SK-N-SH (cell line): Measurements from ENCODE around the gene JMJD4. TPM values are rescaled to one million over a fixed set of nuclear protein-coding genes. Genes with fewer than 3 reads are reported as not detected.

ENCODE experiments used
- CTCF ChIA-PET: fragments of 300-600, 350-600 bp; formaldehyde crosslinking; extraction: SDS; loops from one replicate; lab custom pipeline; 2021; lab: Yijun Ruan, JAX
- POLR2A ChIA-PET: fragments of 350-600 bp; sonication (Branson Sonifier 250); formaldehyde crosslinking; extraction: SDS; loops from one replicate; lab custom pipeline; 2020; ENCODE audit warnings: antibody characterized with exemption, inconsistent platforms; lab: Yijun Ruan, JAX
- DNase-seq: peaks from one replicate; pipeline ENCODE4 v3.0.0; 2012
- H2AFZ ChIP-seq: fragments of 200-600 bp; sonication (generic); 2 replicates; pipeline ENCODE4 v1.8.1; 2016; ENCODE audit warnings: antibody characterized with exemption, mild to moderate bottlenecking, low read depth
- H3F3A ChIP-seq: fragments of 200-600 bp; sonication (generic); replicated peaks from 2 replicates; pipeline ENCODE3; 2016; ENCODE audit warnings: antibody characterized with exemption, mild to moderate bottlenecking; ENCODE audit not compliant: insufficient read depth
- H3K27ac ChIP-seq, 2 experiments: fragments of 200-500 bp in 1 of 2; fragments of 200-600 bp in 1 of 2; sonication (Bioruptor generic) in 1 of 2; sonication (generic), shearing (Covaris generic) in 1 of 2; 2 replicates each; pipeline versions ENCODE4 v1.5.1 to v1.6.1; 2014 to 2016; ENCODE audit warnings: low read depth in 2 of 2, inconsistent platforms in 1 of 2, low read length in 1 of 2, mild to moderate bottlenecking in 1 of 2, mixed read lengths in 1 of 2
- H3K27me3 ChIP-seq: fragments of 200-600 bp; sonication (generic), shearing (Covaris generic); 2 replicates; pipeline ENCODE4 v1.6.1; 2016; ENCODE audit warnings: mixed run types; ENCODE audit not compliant: insufficient read depth
- H3K36me3 ChIP-seq, 2 experiments: fragments of 200-500 bp in 1 of 2; fragments of 200-600 bp in 1 of 2; sonication (Bioruptor generic) in 1 of 2; sonication (generic) in 1 of 2; replicated peaks in 1 of 2; 2 replicates each; pipeline versions ENCODE3 to v1.5.1; 2014 to 2016; ENCODE audit warnings: low read length in 1 of 2, mild to moderate bottlenecking in 1 of 2; ENCODE audit not compliant: insufficient read depth in 2 of 2, control insufficient read depth in 1 of 2
- H3K4me1 ChIP-seq, 2 experiments: fragments of 200-500 bp in 1 of 2; fragments of 200-600 bp in 1 of 2; sonication (Bioruptor generic) in 1 of 2; sonication (generic), shearing (Covaris generic) in 1 of 2; 2 replicates each; pipeline versions ENCODE4 v1.5.1 to v1.6.1; 2014 to 2016; ENCODE audit warnings: low read depth in 1 of 2, low read length in 1 of 2, mixed run types in 1 of 2; ENCODE audit not compliant: insufficient read depth in 2 of 2, control insufficient read depth in 1 of 2
- H3K4me2 ChIP-seq: fragments of 200-600 bp; sonication (generic), shearing (Covaris generic); 2 replicates; pipeline ENCODE4 v1.6.1; 2017; ENCODE audit warnings: mixed run types
- H3K4me3 ChIP-seq, 2 experiments: fragments of 200-500 bp in 1 of 2; fragments of 200-600 bp in 1 of 2; sonication (Bioruptor generic) in 1 of 2; sonication (generic), shearing (Covaris generic) in 1 of 2; 2 replicates each; pipeline versions ENCODE4 v1.5.1 to v1.8.1; 2014 to 2016; ENCODE audit warnings: low read depth in 2 of 2, inconsistent platforms in 1 of 2, low read length in 1 of 2, mild to moderate bottlenecking in 1 of 2, mixed read lengths in 1 of 2, moderate library complexity in 1 of 2
- H3K79me2 ChIP-seq: fragments of 200-600 bp; sonication (generic); 2 replicates; pipeline ENCODE4 v1.8.1; 2017; ENCODE audit warnings: mild to moderate bottlenecking; ENCODE audit not compliant: insufficient read depth
- H3K9ac ChIP-seq: fragments of 200-600 bp; sonication (generic); 2 replicates; pipeline ENCODE4 v1.6.1; 2017; ENCODE audit warnings: mixed run types
- H3K9me2 ChIP-seq: fragments of 200-600 bp; sonication (generic); 2 replicates; pipeline ENCODE4 v1.6.1; 2017; ENCODE audit warnings: mixed run types
- H3K9me3 ChIP-seq: fragments of 200-600 bp; sonication (generic); 2 replicates; pipeline ENCODE4 v1.6.1; 2017; ENCODE audit warnings: mixed run types, mild to moderate bottlenecking, moderate library complexity
- H4K20me1 ChIP-seq: fragments of 200-600 bp; sonication (generic); 2 replicates; pipeline ENCODE4 v1.6.1; 2017; ENCODE audit warnings: mild to moderate bottlenecking, mixed run types; ENCODE audit not compliant: insufficient read depth
- CHD2 ChIP-seq: fragments of 150-350 bp; IDR thresholded peaks from 2 replicates; pipeline ENCODE4 v1.6.1; 2018; ENCODE audit warnings: low read length; ENCODE audit not compliant: partially characterized antibody
- EP300 ChIP-seq, 2 experiments: IDR thresholded peaks; 2 replicates each; pipeline versions ENCODE4 v1.4.0 to v1.6.1; 2012; ENCODE audit warnings: borderline replicate concordance in 1 of 2, low read depth in 1 of 2, low read length in 1 of 2
- EZH2phosphoT487 ChIP-seq: fragments of 200-600 bp; sonication (generic); IDR thresholded peaks from 2 replicates; pipeline ENCODE4 v1.6.1; 2017; ENCODE audit warnings: low read depth, mixed run types, mild to moderate bottlenecking, antibody characterized with exemption, moderate library complexity, borderline replicate concordance
- GABPA ChIP-seq: IDR thresholded peaks from 2 replicates; pipeline ENCODE4 v1.4.0; 2012; ENCODE audit warnings: low read depth, mild to moderate bottlenecking
- GATA2 ChIP-seq: sonication (generic); formaldehyde crosslinking; IDR thresholded peaks from 2 replicates; pipeline ENCODE4 v1.5.0; 2020; ENCODE audit warnings: mild to moderate bottlenecking, missing genetic modification reagents
- JUND ChIP-seq: IDR thresholded peaks from 2 replicates; pipeline ENCODE4 v1.4.0; 2012
- MEF2A ChIP-seq: IDR thresholded peaks from 2 replicates; pipeline ENCODE4 v1.4.0; 2012; ENCODE audit warnings: low read depth, borderline replicate concordance
- MXI1 ChIP-seq: IDR thresholded peaks from 2 replicates; pipeline ENCODE4 v1.6.1; 2012; ENCODE audit warnings: mild to moderate bottlenecking, low read depth, low read length, improper control_type of control experiment
- NFIC ChIP-seq: IDR thresholded peaks from 2 replicates; pipeline ENCODE4 v1.4.0; 2012; ENCODE audit warnings: borderline replicate concordance
- NRF1 ChIP-seq: IDR thresholded peaks from 2 replicates; pipeline ENCODE4 v1.6.1; 2012; ENCODE audit warnings: low read depth, mild to moderate bottlenecking, low read length
- POLR2AphosphoS5 ChIP-seq: IDR thresholded peaks from 2 replicates; pipeline ENCODE4 v1.6.1; 2012; ENCODE audit warnings: low read depth, low read length
- RCOR1 ChIP-seq: fragments of 150-350 bp; IDR thresholded peaks from 2 replicates; pipeline ENCODE4 v1.6.1; 2017; ENCODE audit warnings: antibody characterized with exemption, low read length
- RFX5 ChIP-seq: IDR thresholded peaks from 2 replicates; pipeline ENCODE4 v1.6.1; 2012; ENCODE audit warnings: mild to moderate bottlenecking, improper control_type of control experiment, low read length
- SMC3 ChIP-seq: IDR thresholded peaks from 2 replicates; pipeline ENCODE4 v1.6.1; 2012; ENCODE audit warnings: low read depth, low read length, improper control_type of control experiment
- TCF12 ChIP-seq: IDR thresholded peaks from 2 replicates; pipeline ENCODE4 v1.4.0; 2012
- TEAD4 ChIP-seq: IDR thresholded peaks from 2 replicates; pipeline ENCODE4 v1.4.0; 2012; ENCODE audit warnings: mild to moderate bottlenecking, borderline replicate concordance; ENCODE audit not compliant: insufficient read depth
- YY1 ChIP-seq: IDR thresholded peaks from 2 replicates; pipeline ENCODE4 v1.4.0; 2012; ENCODE audit warnings: low read depth, mild to moderate bottlenecking
- WGBS: methylation state at CpG from one replicate; pipeline ENCODE4 v1.1.6; 2017; ENCODE audit warnings: low lambda C conversion rate; 5-methylcytosine and 5-hydroxymethylcytosine counted together
- polyA plus RNA-seq, 3 experiments: library from polyadenylated mRNA; depleted of rRNA; stranded (reverse); fragments of >200 nt; gene quantifications; 2 replicates each; pipeline ENCODE4 v1.2.3, GENCODE V29; 2012
- TF ChIP-seq, protein P1 (sequence below): IDR thresholded peaks from 2 replicates; pipeline ENCODE4 v1.4.0; 2012; ENCODE audit warnings: low read depth, borderline replicate concordance
- TF ChIP-seq, protein P2 (sequence below): IDR thresholded peaks from 2 replicates; pipeline ENCODE4 v1.4.0; 2012; ENCODE audit warnings: low read depth
- TF ChIP-seq, protein P3 (sequence below): fragments of 150-350 bp; IDR thresholded peaks from 2 replicates; pipeline ENCODE4 v1.6.1; 2017; ENCODE audit warnings: antibody characterized with exemption, low read length, low read depth, borderline replicate concordance
- TF ChIP-seq, protein P4 (sequence below): IDR thresholded peaks from 2 replicates; pipeline ENCODE4 v1.6.1; 2012; ENCODE audit warnings: mild to moderate bottlenecking, low read depth, low read length, moderate library complexity
- TF ChIP-seq, protein P5 (sequence below): IDR thresholded peaks from 2 replicates; pipeline ENCODE4 v1.4.0; 2012; ENCODE audit warnings: low read depth, borderline replicate concordance

Gene JMJD4
- polyA plus RNA-seq, 1 of the 3 experiments (the other 2 are of a cell fraction): 15.0 TPM

DNA sequence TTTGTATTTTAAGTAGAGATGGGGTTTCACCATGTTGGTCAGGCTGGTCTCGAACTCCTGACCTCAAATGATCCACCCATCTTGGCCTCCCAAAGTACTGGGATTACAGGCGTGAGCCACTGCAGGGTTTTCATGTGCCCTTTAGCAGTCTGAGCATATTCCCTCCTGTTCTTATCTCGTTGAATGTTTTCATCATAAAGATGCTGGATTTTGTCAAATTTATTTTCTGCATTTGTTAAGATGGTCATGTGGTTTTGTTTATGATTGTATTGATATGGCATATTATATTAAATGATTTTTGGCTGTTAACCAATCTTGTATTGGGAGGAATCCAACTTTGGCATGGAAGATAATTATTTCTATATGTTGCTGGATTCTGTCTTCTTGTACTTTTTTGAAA lies 8.8 kb downstream of the JMJD4 start:
- WGBS: 19% methylated on average over 3 of the region's 3 CpGs
- no peaks in the 10 kb centered on the region for H3K9me3 ChIP-seq
- H3K9me2 ChIP-seq: no peaks in the 10 kb centered on the region
- H4K20me1 ChIP-seq: peaks cover 8% of the 10 kb centered on the region; the same call in 1 of the 2 replicates
- H2AFZ ChIP-seq: no peak overlapping the region
- H3K27ac ChIP-seq: no peak overlapping the region
- peaks cover 6 to 22% of the 10 kb centered on the region in 2 experiments; a peak in 3 of 4 replicates for H3K4me1 ChIP-seq
- TF ChIP-seq GATA2 (peak; percentile 79), CHD2 (peak; percentile 44), EP300 (IDR thresholded peaks at IDR 0.05; ENCODE audit: borderline replicate concordance in 1 of 2, low read depth in 1 of 2, low read length in 1 of 2) (peak in 1 of 2 experiments; percentile 40; a peak in 1 of 4 replicates), NFIC (0 out of 2 replicates have a peak, but pooled peaks have one; percentile 4), RCOR1 (peak; percentile 48; the same call in 1 of the 2 replicates), NRF1 (no peak)
- H3K27me3 ChIP-seq: no peaks in the 10 kb centered on the region
- no peak overlapping the region for H3K4me3 ChIP-seq
- peak; percentile 39 for DNase-seq
- no peak overlapping the region for H3K4me2 ChIP-seq
- ChIA-PET POLR2A (no interaction called here), CTCF (no interaction called here)
- no peaks in the 10 kb centered on the region for H3F3A ChIP-seq
- H3K36me3 ChIP-seq: peaks cover 4 to 6% of the 10 kb centered on the region in 2 experiments
- H3K9ac ChIP-seq: no peak overlapping the region
- no peaks in the 10 kb centered on the region for H3K79me2 ChIP-seq

DNA sequence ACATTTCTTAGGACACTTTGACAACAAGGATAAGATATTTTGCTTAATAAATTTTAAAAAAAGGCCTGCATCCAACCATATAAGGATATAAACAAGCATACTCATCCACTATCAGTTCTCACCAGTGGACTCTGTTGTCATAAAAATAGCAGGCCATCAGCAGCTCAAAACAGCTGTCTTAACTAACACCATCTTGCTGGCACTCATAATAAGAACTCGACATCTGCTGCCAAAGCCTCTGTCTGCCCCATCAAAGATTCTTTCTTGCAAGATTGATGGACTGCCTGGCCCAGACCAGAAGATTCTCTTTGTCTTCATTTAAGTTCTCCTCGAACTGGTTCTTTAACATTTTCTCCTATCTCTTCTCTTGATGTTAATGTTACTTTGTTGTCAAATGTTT lies 10.1 kb downstream of the JMJD4 start:
- Histone ChIP-seq H3K36me3 (no peaks in the 10 kb centered on the region), H3K4me1 (peaks cover 6 to 18% of the 10 kb centered on the region in 2 experiments; a peak in 3 of 4 replicates), H3K4me2 (no peak overlapping the region), H3K79me2 (no peaks in the 10 kb centered on the region), H3F3A (no peaks in the 10 kb centered on the region), H3K9ac (no peak overlapping the region), H4K20me1 (peaks cover 6% of the 10 kb centered on the region; the same call in 1 of the 2 replicates), H3K4me3 (no peak overlapping the region), H3K9me3 (no peaks in the 10 kb centered on the region), H3K27ac (no peak overlapping the region), H3K27me3 (no peaks in the 10 kb centered on the region), H3K9me2 (no peaks in the 10 kb centered on the region), H2AFZ (no peak overlapping the region)
- WGBS: 5% methylated on average over 2 of the region's 2 CpGs
- ChIA-PET CTCF (no interaction called here), POLR2A (no interaction called here)
- no peak for DNase-seq
- TF ChIP-seq, protein P1, sequence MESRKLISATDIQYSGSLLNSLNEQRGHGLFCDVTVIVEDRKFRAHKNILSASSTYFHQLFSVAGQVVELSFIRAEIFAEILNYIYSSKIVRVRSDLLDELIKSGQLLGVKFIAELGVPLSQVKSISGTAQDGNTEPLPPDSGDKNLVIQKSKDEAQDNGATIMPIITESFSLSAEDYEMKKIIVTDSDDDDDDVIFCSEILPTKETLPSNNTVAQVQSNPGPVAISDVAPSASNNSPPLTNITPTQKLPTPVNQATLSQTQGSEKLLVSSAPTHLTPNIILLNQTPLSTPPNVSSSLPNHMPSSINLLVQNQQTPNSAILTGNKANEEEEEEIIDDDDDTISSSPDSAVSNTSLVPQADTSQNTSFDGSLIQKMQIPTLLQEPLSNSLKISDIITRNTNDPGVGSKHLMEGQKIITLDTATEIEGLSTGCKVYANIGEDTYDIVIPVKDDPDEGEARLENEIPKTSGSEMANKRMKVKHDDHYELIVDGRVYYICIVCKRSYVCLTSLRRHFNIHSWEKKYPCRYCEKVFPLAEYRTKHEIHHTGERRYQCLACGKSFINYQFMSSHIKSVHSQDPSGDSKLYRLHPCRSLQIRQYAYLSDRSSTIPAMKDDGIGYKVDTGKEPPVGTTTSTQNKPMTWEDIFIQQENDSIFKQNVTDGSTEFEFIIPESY: no peak
- TF ChIP-seq, protein P2, sequence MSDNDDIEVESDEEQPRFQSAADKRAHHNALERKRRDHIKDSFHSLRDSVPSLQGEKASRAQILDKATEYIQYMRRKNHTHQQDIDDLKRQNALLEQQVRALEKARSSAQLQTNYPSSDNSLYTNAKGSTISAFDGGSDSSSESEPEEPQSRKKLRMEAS: no peak
- TF ChIP-seq SMC3: no peak
- TF ChIP-seq RFX5: no peak
- no peak for TF ChIP-seq EP300 (IDR thresholded peaks at IDR 0.05; ENCODE audit: borderline replicate concordance in 1 of 2, low read depth in 1 of 2, low read length in 1 of 2)
- no peak for TF ChIP-seq MXI1
- TF ChIP-seq TEAD4: no peak
- TF ChIP-seq POLR2AphosphoS5: no peak
- TF ChIP-seq JUND: no peak
- no peak for TF ChIP-seq MEF2A
- no peak for TF ChIP-seq YY1
- TF ChIP-seq, protein P3, sequence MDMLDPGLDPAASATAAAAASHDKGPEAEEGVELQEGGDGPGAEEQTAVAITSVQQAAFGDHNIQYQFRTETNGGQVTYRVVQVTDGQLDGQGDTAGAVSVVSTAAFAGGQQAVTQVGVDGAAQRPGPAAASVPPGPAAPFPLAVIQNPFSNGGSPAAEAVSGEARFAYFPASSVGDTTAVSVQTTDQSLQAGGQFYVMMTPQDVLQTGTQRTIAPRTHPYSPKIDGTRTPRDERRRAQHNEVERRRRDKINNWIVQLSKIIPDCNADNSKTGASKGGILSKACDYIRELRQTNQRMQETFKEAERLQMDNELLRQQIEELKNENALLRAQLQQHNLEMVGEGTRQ: no peak
- TF ChIP-seq NRF1: no peak
- TF ChIP-seq, protein P4, sequence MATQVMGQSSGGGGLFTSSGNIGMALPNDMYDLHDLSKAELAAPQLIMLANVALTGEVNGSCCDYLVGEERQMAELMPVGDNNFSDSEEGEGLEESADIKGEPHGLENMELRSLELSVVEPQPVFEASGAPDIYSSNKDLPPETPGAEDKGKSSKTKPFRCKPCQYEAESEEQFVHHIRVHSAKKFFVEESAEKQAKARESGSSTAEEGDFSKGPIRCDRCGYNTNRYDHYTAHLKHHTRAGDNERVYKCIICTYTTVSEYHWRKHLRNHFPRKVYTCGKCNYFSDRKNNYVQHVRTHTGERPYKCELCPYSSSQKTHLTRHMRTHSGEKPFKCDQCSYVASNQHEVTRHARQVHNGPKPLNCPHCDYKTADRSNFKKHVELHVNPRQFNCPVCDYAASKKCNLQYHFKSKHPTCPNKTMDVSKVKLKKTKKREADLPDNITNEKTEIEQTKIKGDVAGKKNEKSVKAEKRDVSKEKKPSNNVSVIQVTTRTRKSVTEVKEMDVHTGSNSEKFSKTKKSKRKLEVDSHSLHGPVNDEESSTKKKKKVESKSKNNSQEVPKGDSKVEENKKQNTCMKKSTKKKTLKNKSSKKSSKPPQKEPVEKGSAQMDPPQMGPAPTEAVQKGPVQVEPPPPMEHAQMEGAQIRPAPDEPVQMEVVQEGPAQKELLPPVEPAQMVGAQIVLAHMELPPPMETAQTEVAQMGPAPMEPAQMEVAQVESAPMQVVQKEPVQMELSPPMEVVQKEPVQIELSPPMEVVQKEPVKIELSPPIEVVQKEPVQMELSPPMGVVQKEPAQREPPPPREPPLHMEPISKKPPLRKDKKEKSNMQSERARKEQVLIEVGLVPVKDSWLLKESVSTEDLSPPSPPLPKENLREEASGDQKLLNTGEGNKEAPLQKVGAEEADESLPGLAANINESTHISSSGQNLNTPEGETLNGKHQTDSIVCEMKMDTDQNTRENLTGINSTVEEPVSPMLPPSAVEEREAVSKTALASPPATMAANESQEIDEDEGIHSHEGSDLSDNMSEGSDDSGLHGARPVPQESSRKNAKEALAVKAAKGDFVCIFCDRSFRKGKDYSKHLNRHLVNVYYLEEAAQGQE: no peak
- TF ChIP-seq EZH2phosphoT487: no peak
- no peak for TF ChIP-seq TCF12
- TF ChIP-seq, protein P5, sequence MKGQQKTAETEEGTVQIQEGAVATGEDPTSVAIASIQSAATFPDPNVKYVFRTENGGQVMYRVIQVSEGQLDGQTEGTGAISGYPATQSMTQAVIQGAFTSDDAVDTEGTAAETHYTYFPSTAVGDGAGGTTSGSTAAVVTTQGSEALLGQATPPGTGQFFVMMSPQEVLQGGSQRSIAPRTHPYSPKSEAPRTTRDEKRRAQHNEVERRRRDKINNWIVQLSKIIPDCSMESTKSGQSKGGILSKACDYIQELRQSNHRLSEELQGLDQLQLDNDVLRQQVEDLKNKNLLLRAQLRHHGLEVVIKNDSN: no peak
- no peak for TF ChIP-seq GABPA
